COLO668 (cell line): ENCODE results near the gene GNL3.
"Not testable (repeated sequence)": the region's sequence is repeated elsewhere in the genome, so short reads cannot be mapped to it uniquely, and the experiment has no call there.

Experiments used
- DNase-seq: peaks from one replicate; lab custom pipeline; 2025; ENCODE audit not compliant: unreplicated experiment; lab: John Stamatoyannopoulos, UW

Gene GNL3

GRCh38 chr3:52719618-52720017 is 33.8 kb downstream of the GNL3 start:
- no peak for DNase-seq

- DNase-seq = no peak
Measured at GRCh38 chr3:52721002-52721729, 35.3 kb downstream of the GNL3 start.

DNA sequence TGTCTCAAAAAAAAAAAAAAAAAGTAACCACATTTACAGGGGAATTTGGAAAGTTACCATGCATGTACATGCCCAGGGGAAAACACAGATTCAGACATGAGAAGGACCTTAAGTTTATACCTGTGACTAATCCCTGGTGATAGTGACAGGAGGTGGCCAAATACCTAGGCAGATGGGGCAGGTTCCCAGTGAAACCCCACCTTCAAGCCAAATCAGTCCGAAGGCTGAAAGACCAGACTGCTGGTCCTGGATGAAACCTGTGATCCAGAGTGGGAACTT is 35.8 kb downstream of the GNL3 start:
- no peak for DNase-seq

DNA sequence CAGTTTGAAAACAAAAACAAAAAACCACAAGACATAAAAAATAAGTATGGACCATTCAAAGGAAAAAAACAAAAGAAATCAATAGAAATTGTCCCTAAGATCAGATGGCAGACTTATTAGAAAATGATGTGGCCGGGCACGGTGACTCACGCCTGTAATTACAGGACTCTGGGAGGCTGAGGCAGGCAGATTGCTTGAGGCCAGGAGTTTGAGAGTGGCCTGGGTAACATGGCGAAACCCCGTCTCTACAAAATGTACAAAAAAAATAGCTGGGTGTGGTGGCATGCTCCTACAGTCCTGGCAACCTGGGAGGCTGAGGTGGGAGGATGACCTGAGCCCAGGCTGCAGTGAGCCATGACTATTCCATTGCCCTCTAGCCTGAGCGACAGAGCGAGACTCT is 36.7 kb downstream of the GNL3 start:
- DNase-seq = no peak

- no peak for DNase-seq
Measured at GRCh38 chr3:52723935-52724334, 38.1 kb downstream of the GNL3 start.

DNA sequence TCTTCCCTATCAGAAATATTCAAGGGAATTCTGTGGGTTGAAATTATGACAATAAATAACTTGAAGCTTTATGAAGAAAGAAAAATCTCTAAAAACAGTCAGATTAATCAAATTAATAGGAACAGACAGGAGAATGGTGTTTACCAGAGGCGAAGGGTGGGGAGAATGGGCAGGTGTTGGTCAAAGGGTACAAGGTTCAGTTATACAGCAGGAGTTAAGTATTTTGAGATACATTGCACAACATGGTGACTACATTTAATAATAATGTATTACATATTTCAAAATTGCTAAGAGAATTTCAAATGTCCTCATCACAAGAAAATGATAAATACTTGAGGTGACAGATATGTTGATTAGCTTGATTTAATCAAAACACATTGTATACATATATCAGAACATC is 38.7 kb downstream of the GNL3 start:
- no peak for DNase-seq

- DNase-seq = not testable (repeated sequence)
Measured at GRCh38 chr3:52728753-52729152, 42.9 kb downstream of the GNL3 start.

- no peak for DNase-seq
Measured at GRCh38 chr3:52730681-52731080, 44.8 kb downstream of the GNL3 start.

GRCh38 chr3:52731590-52731989 is 45.8 kb downstream of the GNL3 start:
- DNase-seq = no peak

DNA sequence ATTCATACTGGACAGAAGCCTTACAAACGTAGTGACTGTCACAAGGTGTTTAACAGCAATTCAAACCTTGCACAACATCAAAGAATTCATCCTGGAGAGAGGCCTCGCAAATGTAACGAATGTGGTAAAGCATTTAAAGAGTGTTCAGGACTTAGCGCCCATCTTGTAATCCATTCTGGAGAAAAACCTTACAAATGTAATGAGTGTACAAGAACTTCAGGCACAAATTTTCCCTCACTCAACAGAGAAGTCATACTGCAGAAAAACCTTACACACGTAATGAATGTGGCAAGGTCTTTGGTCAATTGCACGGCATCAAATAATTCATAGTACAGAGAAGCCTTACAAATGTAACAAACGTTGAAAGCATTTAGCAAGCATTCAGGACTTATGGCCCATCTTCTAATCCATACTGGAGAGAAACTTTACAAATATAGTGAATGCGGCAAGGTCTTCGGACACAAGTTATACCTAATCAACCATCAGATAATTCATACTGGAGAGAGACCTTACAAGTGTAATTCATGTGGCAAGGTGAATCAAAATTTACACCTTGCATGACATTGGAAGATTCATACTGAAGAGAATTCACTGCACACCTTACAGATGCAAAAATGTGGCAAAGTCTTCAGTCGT is 47.5 kb downstream of the GNL3 start:
- no peak for DNase-seq

DNA sequence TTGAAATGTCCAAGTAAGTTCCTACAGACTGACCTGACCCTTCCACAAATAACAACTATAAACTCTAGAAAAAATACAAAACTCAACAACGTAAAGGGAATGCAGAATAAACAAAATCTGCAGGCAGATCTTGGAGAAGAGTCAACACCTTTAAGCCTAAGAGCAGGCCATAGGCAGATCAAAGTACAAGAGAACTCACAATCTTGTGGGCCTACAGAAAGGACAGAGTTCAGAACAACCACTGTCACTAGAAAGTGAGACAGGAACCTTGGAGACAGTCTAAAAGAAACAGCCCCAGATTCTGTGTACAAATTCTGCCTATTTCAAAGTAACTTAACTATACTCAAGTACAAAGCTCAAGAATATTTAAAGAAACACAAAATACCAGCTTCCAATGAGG is 53.9 kb downstream of the GNL3 start:
- DNase-seq = no peak

DNA sequence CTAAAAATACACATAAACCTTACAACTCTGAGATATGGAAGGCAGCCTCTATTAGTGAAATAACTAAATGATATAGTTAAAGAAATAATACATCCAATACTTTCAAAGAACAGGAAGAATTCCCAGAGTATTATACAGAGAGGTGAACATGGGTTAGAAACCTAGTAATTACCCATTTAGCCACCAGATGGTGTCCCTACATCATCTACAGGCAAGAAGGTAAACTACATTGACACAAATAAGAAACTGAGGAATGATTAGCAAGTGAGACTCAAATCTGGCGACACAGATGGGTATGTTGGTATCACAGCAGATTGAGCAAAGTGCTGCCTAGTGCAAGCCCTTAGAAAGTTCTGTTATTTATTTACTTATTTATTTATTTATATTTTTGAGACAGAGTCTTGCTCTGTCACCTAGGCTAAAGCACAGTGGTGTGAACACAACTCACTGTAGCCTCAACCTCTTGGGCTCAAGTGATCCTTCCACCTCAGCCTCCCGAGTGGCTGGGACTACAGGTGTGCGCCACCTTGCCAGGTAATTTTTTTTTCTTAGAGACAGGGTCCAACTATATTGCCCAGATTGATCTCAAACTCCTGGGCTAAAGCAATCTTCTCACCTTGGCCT is 56.7 kb downstream of the GNL3 start:
- DNase-seq = no peak

DNA sequence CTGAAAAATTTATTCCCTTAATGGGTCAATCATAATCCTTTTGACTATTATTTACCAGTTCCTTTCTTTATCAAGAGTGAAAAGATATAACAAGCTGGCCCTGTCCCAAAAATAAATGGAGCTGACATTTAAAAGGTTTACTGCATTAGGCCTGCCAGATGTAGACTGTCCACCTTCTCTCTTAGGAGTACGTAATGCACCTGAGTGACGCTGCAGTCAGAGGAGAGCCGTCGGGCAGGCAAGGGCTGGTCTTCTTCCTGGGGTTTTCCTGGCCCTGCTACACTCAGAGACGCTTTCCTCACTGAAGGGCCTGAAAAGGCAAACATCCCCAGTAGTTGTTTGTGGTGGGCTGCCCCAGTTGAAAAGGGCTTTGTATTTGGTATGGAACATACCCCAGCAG is 57.3 kb downstream of the GNL3 start:
- no peak for DNase-seq

DNA sequence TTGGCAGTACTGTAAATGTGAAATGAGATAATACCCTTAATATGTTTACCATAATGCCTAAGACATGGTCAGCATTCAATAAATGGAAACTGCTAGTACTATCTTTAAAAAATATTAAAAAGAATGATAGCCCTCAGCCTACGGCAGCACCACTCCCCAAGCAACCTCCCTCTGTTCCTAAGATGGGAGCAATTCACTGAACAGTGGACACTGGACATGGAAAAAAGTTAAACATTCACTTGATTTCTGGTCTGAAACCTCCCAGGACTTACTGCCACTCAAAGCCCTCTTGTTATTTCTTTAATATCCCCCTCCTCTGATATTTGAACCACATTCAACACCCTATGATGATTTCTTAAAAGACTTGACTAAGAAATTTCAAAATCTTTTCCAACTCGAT is 57.9 kb downstream of the GNL3 start:
- no peak for DNase-seq
